Measurements from ENCODE around the gene NCAPH2.

- no peak for TF ChIP-seq CTCF (IDR thresholded peaks at IDR 0.05)
- no peak for TF ChIP-seq POLR2A (IDR thresholded peaks at IDR 0.05)
These were observed 26.5 kb upstream of the NCAPH2 start, which contains the start of gene ADM2 for GRCh38 chr22:50481440-50482106.
